ENCODE measurements around the gene TMEM69. TPM values are rescaled to one million over a fixed set of nuclear protein-coding genes. Genes with fewer than 3 reads are reported as not detected.
"Not testable (repeated sequence)": the region's sequence is repeated elsewhere in the genome, so short reads cannot be mapped to it uniquely, and the experiment has no call there.

TMEM69 gene
- total RNA-seq, 1 experiment from 2014 or later, result 19.1 TPM

DNA sequence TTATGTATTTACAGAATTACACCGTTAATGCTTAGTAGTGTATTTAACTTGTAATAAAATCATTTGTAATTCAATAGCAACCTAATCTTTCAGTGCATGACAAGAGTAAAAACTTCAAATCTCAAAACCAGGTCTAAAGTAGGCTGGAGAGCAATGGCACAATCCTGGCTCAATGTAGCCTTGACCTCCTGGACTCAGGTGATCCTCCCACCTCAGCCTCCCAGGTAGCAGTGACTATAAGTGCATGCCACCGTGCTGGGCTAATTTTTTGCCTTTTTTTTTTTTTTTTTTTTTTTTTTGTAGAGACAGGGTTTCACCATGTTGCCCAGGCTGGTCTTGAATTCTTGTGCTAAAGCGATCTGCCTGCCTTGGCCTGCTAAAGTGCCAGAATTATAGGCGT is 51.2 kb downstream of the TMEM69 start:
- ATAC-seq (no peak), DNase-seq (ENCODE audit: low read depth, low spot score) (no peak)
- H3K27ac ChIP-seq (ENCODE audit: low read length), result no peak overlapping the region
- H3K27me3 ChIP-seq (ENCODE audit: control insufficient read depth, insufficient read depth, low read length), result no peaks in the 10 kb centered on the region
- BruUV-seq (replicated peaks), result no TSS peak
- in situ Hi-C loops (cut with HindIII; ENCODE audit: low pct_unique_long_range_greater_than_20kb, low sequenced_read_pairs) (no loop called here), intact Hi-C loops (cut with micrococcal nuclease; ENCODE audit: unreplicated experiment) (no loop called here)
- H3K4me3 ChIP-seq (ENCODE audit: low read depth in 2 of 2, low read length in 2 of 2), result no peak overlapping the region
- TF ChIP-seq TCF7L2 (IDR thresholded peaks at IDR 0.05; ENCODE audit: low read depth, low read length) (no peak), POLR2AphosphoS5 (IDR thresholded peaks at IDR 0.05; ENCODE audit: low read depth, low read length) (no peak), SIN3A (IDR thresholded peaks at IDR 0.05; ENCODE audit: borderline replicate concordance, insufficient read depth, low read depth, low read length) (no peak)
- TF ChIP-seq, protein P1, sequence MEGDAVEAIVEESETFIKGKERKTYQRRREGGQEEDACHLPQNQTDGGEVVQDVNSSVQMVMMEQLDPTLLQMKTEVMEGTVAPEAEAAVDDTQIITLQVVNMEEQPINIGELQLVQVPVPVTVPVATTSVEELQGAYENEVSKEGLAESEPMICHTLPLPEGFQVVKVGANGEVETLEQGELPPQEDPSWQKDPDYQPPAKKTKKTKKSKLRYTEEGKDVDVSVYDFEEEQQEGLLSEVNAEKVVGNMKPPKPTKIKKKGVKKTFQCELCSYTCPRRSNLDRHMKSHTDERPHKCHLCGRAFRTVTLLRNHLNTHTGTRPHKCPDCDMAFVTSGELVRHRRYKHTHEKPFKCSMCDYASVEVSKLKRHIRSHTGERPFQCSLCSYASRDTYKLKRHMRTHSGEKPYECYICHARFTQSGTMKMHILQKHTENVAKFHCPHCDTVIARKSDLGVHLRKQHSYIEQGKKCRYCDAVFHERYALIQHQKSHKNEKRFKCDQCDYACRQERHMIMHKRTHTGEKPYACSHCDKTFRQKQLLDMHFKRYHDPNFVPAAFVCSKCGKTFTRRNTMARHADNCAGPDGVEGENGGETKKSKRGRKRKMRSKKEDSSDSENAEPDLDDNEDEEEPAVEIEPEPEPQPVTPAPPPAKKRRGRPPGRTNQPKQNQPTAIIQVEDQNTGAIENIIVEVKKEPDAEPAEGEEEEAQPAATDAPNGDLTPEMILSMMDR (IDR thresholded peaks at IDR 0.05), result no peak
- TF ChIP-seq, protein P2, sequence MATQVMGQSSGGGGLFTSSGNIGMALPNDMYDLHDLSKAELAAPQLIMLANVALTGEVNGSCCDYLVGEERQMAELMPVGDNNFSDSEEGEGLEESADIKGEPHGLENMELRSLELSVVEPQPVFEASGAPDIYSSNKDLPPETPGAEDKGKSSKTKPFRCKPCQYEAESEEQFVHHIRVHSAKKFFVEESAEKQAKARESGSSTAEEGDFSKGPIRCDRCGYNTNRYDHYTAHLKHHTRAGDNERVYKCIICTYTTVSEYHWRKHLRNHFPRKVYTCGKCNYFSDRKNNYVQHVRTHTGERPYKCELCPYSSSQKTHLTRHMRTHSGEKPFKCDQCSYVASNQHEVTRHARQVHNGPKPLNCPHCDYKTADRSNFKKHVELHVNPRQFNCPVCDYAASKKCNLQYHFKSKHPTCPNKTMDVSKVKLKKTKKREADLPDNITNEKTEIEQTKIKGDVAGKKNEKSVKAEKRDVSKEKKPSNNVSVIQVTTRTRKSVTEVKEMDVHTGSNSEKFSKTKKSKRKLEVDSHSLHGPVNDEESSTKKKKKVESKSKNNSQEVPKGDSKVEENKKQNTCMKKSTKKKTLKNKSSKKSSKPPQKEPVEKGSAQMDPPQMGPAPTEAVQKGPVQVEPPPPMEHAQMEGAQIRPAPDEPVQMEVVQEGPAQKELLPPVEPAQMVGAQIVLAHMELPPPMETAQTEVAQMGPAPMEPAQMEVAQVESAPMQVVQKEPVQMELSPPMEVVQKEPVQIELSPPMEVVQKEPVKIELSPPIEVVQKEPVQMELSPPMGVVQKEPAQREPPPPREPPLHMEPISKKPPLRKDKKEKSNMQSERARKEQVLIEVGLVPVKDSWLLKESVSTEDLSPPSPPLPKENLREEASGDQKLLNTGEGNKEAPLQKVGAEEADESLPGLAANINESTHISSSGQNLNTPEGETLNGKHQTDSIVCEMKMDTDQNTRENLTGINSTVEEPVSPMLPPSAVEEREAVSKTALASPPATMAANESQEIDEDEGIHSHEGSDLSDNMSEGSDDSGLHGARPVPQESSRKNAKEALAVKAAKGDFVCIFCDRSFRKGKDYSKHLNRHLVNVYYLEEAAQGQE (IDR thresholded peaks at IDR 0.05; ENCODE audit: insufficient read depth in 1 of 2, low read depth in 2 of 2, low read length in 1 of 2), result no peak
- no peaks in the 10 kb centered on the region for H3K4me1 ChIP-seq (ENCODE audit: control insufficient read depth, insufficient read depth, low read length)
- CTCF ChIA-PET, result interaction anchor here (0.7 kb wide), 1 partner anchor 10 kb away, joined by 7 read pairs; no protein-coding TSS in a partner anchor
- POLR2A ChIA-PET, result no interaction called here
- H3K36me3 ChIP-seq (ENCODE audit: control insufficient read depth, insufficient read depth, low read length), result no peaks in the 10 kb centered on the region
- H3K9me3 ChIP-seq (ENCODE audit: control insufficient read depth, insufficient read depth, low read depth, low read length), result no peaks in the 10 kb centered on the region

DNA sequence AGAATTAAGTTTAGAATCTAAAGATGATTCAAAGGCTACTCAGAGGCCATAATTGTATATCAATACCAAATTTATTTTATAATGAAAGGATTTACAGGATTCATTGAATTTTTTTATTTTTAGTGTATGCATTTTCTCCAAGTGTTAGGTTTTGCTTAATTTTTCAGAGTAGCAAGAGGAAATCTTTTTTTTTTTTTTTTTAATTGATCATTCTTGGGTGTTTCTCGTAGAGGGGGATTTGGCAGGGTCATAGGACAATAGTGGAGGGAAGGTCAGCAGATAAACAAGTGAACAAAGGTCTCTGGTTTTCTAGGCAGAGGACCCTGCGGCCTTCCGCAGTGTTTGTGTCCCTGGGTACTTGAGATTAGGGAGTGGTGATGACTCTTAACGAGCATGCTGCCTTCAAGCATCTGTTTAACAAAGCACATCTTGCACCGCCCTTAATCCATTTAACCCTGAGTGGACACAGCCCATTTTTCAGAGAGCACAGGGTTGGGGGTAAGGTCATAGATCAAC is 51.7 kb downstream of the TMEM69 start:
- POLR2A ChIA-PET; H3K4me1 ChIP-seq (ENCODE audit: control insufficient read depth, insufficient read depth, low read length); ATAC-seq; DNase-seq (ENCODE audit: low read depth, low spot score); H3K27ac ChIP-seq (ENCODE audit: low read length); in situ Hi-C loops (cut with HindIII; ENCODE audit: low pct_unique_long_range_greater_than_20kb, low sequenced_read_pairs); H3K36me3 ChIP-seq (ENCODE audit: control insufficient read depth, insufficient read depth, low read length); CTCF ChIA-PET; BruUV-seq (replicated peaks); H3K9me3 ChIP-seq (ENCODE audit: control insufficient read depth, insufficient read depth, low read depth, low read length); H3K27me3 ChIP-seq (ENCODE audit: control insufficient read depth, insufficient read depth, low read length); H3K4me3 ChIP-seq (ENCODE audit: low read depth in 2 of 2, low read length in 2 of 2); intact Hi-C loops (cut with micrococcal nuclease; ENCODE audit: unreplicated experiment): not testable (repeated sequence)

Other genes starting within 250 kb of the TMEM69 start
- 3.3 TPM for gene TESK2, start 197.0 kb upstream of the TMEM69 start, total RNA-seq (2021; ENCODE audit: unreplicated experiment)
- gene CCDC163, start 188.1 kb upstream of the TMEM69 start, total RNA-seq (2021; ENCODE audit: unreplicated experiment), result 3.3 TPM
- gene MMACHC, start 187.9 kb upstream of the TMEM69 start, total RNA-seq (2021; ENCODE audit: unreplicated experiment), result 10.7 TPM
- gene PRDX1, start 166.3 kb upstream of the TMEM69 start, total RNA-seq (2021; ENCODE audit: unreplicated experiment), result 719 TPM
- 142 TPM for gene AKR1A1, start 137.4 kb upstream of the TMEM69 start, total RNA-seq (2021; ENCODE audit: unreplicated experiment)
- 193 TPM for gene NASP, start 104.1 kb upstream of the TMEM69 start, total RNA-seq (2021; ENCODE audit: unreplicated experiment)
- gene CCDC17, start 64.1 kb upstream of the TMEM69 start, total RNA-seq (2021; ENCODE audit: unreplicated experiment), result 2.2 TPM
- 130 TPM for gene GPBP1L1, start 1.6 kb upstream of the TMEM69 start, total RNA-seq (2021; ENCODE audit: unreplicated experiment)
- gene IPP, start 62.5 kb downstream of the TMEM69 start, total RNA-seq (2021; ENCODE audit: unreplicated experiment), result 28.8 TPM
- gene MAST2, start 115.4 kb downstream of the TMEM69 start, total RNA-seq (2021; ENCODE audit: unreplicated experiment), result 77.0 TPM